SU-DHL-6 (cell line): ENCODE data around the gene C3orf70.

Experiments
- H2AFZ ChIP-seq: fragments of 200-600 bp; sonication (generic); 2 replicates; pipeline ENCODE4 v1.6.1; 2014; ENCODE audit warnings: low read depth, mild to moderate bottlenecking, moderate library complexity, mixed read lengths, antibody characterized with exemption, low read length; ENCODE audit not compliant: severe bottlenecking
- H3F3A ChIP-seq: fragments of 200-600 bp; shearing (Covaris generic); 2 replicates; pipeline ENCODE4 v1.6.0; 2016; ENCODE audit warnings: antibody characterized with exemption, mild to moderate bottlenecking; ENCODE audit not compliant: insufficient read depth
- H3K27ac ChIP-seq: fragments of 200-600 bp; sonication (generic); 2 replicates; pipeline ENCODE4 v1.5.1; 2016; ENCODE audit warnings: low read depth, mild to moderate bottlenecking, low read length, moderate library complexity, mixed read lengths
- H3K27me3 ChIP-seq: fragments of 200-600 bp; sonication (generic), shearing (Covaris generic); 2 replicates; pipeline ENCODE4 v1.6.0; 2014; ENCODE audit warnings: mild to moderate bottlenecking, low read length
- H3K36me3 ChIP-seq: fragments of 200-600 bp; sonication (generic); 2 replicates; pipeline ENCODE4 v1.6.1; 2014; ENCODE audit warnings: mild to moderate bottlenecking, low read length, mixed read lengths
- H3K4me2 ChIP-seq: fragments of 300-600, 200-600 bp; shearing (Covaris generic), sonication (generic); 2 replicates; pipeline ENCODE4 v1.6.0; 2014; ENCODE audit warnings: low read length, low read depth, mild to moderate bottlenecking; ENCODE audit not compliant: poor library complexity, severe bottlenecking
- H3K4me3 ChIP-seq: fragments of 200-600 bp; sonication (generic); 2 replicates; pipeline ENCODE4 v1.5.1; 2014; ENCODE audit warnings: antibody characterized with exemption, low read length, mild to moderate bottlenecking, mixed read lengths; ENCODE audit not compliant: insufficient read depth, poor library complexity, severe bottlenecking
- H3K79me2 ChIP-seq: fragments of 200-600 bp; sonication (generic); 2 replicates; pipeline ENCODE4 v1.6.1; 2014; ENCODE audit warnings: mild to moderate bottlenecking, low read length, moderate library complexity; ENCODE audit not compliant: insufficient read depth
- H3K9ac ChIP-seq: fragments of 200-600 bp; sonication (generic); 2 replicates; pipeline ENCODE4 v1.7.0; 2014; ENCODE audit warnings: mild to moderate bottlenecking, low read length
- H3K9me2 ChIP-seq: fragments of 200-600 bp; sonication (generic); replicated peaks from 2 replicates; pipeline ENCODE4 v1.6.1; 2014; ENCODE audit warnings: low read length; ENCODE audit not compliant: insufficient read depth
- H3K9me3 ChIP-seq: fragments of 200-600 bp; sonication (generic); 2 replicates; pipeline ENCODE4 v1.6.1; 2014; ENCODE audit warnings: low read length, mixed read lengths; ENCODE audit not compliant: insufficient read depth
- H4K20me1 ChIP-seq: fragments of 200-600 bp; sonication (generic); 2 replicates; pipeline ENCODE4 v1.6.1; 2014; ENCODE audit warnings: low read depth, mild to moderate bottlenecking, antibody characterized with exemption, low read length, moderate library complexity, mixed read lengths
- CTCF ChIP-seq: fragments of 200-600 bp; sonication (generic); IDR thresholded peaks from one replicate; pipeline ENCODE4 v1.5.1; 2017; ENCODE audit warnings: antibody characterized with exemption, mild to moderate bottlenecking, low read length, moderate library complexity; ENCODE audit not compliant: insufficient read depth, poor library complexity, severe bottlenecking
- EZH2phosphoT487 ChIP-seq: fragments of 200-600 bp; sonication (generic), shearing (Covaris generic); conservative IDR thresholded peaks from 2 replicates; pipeline ENCODE4 v1.6.1; 2018; ENCODE audit warnings: mild to moderate bottlenecking, antibody characterized with exemption, low read length, moderate library complexity, mixed read lengths

C3orf70 gene

GRCh38 chr3:185060655-185061054, 92.2 kb downstream of the C3orf70 start:
- Histone ChIP-seq H3K4me2 (no peak overlapping the region), H3K36me3 (no peaks in the 10 kb centered on the region), H3K9me3 (peaks cover 19% of the 10 kb centered on the region; the same call in 1 of the 2 replicates), H2AFZ (no peak overlapping the region), H3F3A (no peaks in the 10 kb centered on the region), H3K27me3 (no peaks in the 10 kb centered on the region), H3K9me2 (no peaks in the 10 kb centered on the region), H4K20me1 (no peaks in the 10 kb centered on the region), H3K9ac (no peak overlapping the region), H3K4me3 (no peak overlapping the region), H3K79me2 (no peaks in the 10 kb centered on the region), H3K27ac (no peak overlapping the region)
- TF ChIP-seq CTCF (no peak), EZH2phosphoT487 (no peak)

- Histone ChIP-seq H3F3A (no peaks in the 10 kb centered on the region), H3K27ac (no peak overlapping the region), H3K4me3 (no peak overlapping the region), H3K9ac (no peak overlapping the region), H3K9me2 (no peaks in the 10 kb centered on the region), H4K20me1 (no peaks in the 10 kb centered on the region), H3K9me3 (peaks cover 19% of the 10 kb centered on the region; the same call in 1 of the 2 replicates), H3K36me3 (no peaks in the 10 kb centered on the region), H3K27me3 (no peaks in the 10 kb centered on the region), H2AFZ (no peak overlapping the region), H3K79me2 (no peaks in the 10 kb centered on the region), H3K4me2 (no peak overlapping the region)
- TF ChIP-seq EZH2phosphoT487 (no peak), CTCF (no peak)
These were observed 93.1 kb downstream of the C3orf70 start for GRCh38 chr3:185059766-185060165.

GRCh38 chr3:185058796-185059195, 94.1 kb downstream of the C3orf70 start:
- Histone ChIP-seq H3K79me2 (no peaks in the 10 kb centered on the region), H3K9me3 (peaks cover 19% of the 10 kb centered on the region; the same call in 1 of the 2 replicates), H3K4me3 (no peak overlapping the region), H3K36me3 (no peaks in the 10 kb centered on the region), H4K20me1 (no peaks in the 10 kb centered on the region), H3K9ac (no peak overlapping the region), H3K27me3 (no peaks in the 10 kb centered on the region), H3K27ac (no peak overlapping the region), H3K4me2 (no peak overlapping the region), H3K9me2 (no peaks in the 10 kb centered on the region), H3F3A (no peaks in the 10 kb centered on the region), H2AFZ (no peak overlapping the region)
- no peak for TF ChIP-seq CTCF
- TF ChIP-seq EZH2phosphoT487: no peak
